Right lobe of liver (tissue), 6 donors: ENCODE measurements around the gene RALBP1. TPM values are rescaled to one million over a fixed set of nuclear protein-coding genes. Genes with fewer than 3 reads are reported as not detected.
"Not testable (repeated sequence)": the region's sequence is repeated elsewhere in the genome, so short reads cannot be mapped to it uniquely, and the experiment has no call there.

Experiments
- ATAC-seq, 4 donors: fragments of 200-7000 bp; cut with Tn5 transposase; one replicate each; pipeline ENCODE4 v1.9.1; 2020; ENCODE audit warnings: mild to moderate bottlenecking in 4 of 4, moderate library complexity in 4 of 4
- DNase-seq, 3 donors: peaks; one replicate each; pipeline ENCODE4 v3.0.0-alpha.2; 2020
- H3K27ac ChIP-seq, 3 donors: fragments of 200-600 bp; one replicate each; pipeline ENCODE4 v1.8.0; 2022
- H3K27me3 ChIP-seq, 2 donors: fragments of 200-600 bp; one replicate each; pipeline ENCODE4 v1.8.0; 2022
- H3K36me3 ChIP-seq, 4 donors: fragments of 200-600 bp; sonication (generic) in 1 of 4; one replicate each; pipeline versions ENCODE4 v1.5.1 to v1.8.0; 2017 to 2022; ENCODE audit warnings: control low read depth in 1 of 4
- H3K4me1 ChIP-seq, 4 donors: fragments of 200-600 bp; sonication (generic) in 1 of 4; one replicate each; pipeline versions ENCODE4 v1.5.1 to v1.8.0; 2017 to 2022; ENCODE audit warnings: control low read depth in 1 of 4
- H3K4me3 ChIP-seq, 3 donors: fragments of 200-600 bp; one replicate each; pipeline ENCODE4 v1.8.0; 2022
- H3K9me3 ChIP-seq, 4 donors: fragments of 200-600 bp; sonication (generic) in 1 of 4; one replicate each; pipeline versions ENCODE4 v1.5.1 to v1.8.0; 2017 to 2022; ENCODE audit warnings: control low read depth in 1 of 4
- CTCF ChIP-seq, 4 donors: fragments of 200-600 bp in 3 of 4; fragments of 450-650 bp in 1 of 4; IDR thresholded peaks; one replicate each; pipeline versions ENCODE4 v1.5.1 to v1.8.0; 2016 to 2022; ENCODE audit warnings: antibody characterized with exemption in 4 of 4, mild to moderate bottlenecking in 2 of 4
- POLR2A ChIP-seq: fragments of 450-650 bp; IDR thresholded peaks from one replicate; pipeline ENCODE4 v1.6.1; 2017; ENCODE audit warnings: antibody characterized with exemption, mild to moderate bottlenecking
- WGBS: methylation state at CpG from one replicate; pipeline ENCODE4 v1.1.6; 2018; ENCODE audit warnings: low coverage, low lambda C conversion rate; ENCODE audit not compliant: insufficient coverage; ENCODE audit errors: missing lambda C conversion rate; 5-methylcytosine and 5-hydroxymethylcytosine counted together
- intact Hi-C, 2 donors: fragments of 100-400 bp; cut with DNase I; formaldehyde crosslinking; loops; one replicate each; pipeline versions ENCODE4 v1.11.2 to v1.14.1; 2022
- total RNA-seq, 6 experiments: library from RNA; depleted of rRNA in 2 of 6; stranded (reverse); fragments of >200 nt in 2 of 6; fragmentation: NEBNext Ultra II Directional in 3 of 6; extraction: Animal tissue kit (Norgen Biotek cat#: 25700) in 3 of 6; gene quantifications; one replicate each; pipeline versions ENCODE4 v1.1.0 to v1.2.4, GENCODE V29; 2016 to 2023
- donor health status: DM: no; HTN: yes; CAD: no.
- donor health status: DM: no; HTN: no; CAD: no.
- donor health status: DM: no; HTN: no; CAD: no.
- donor health status: DM: no; HTN: yes; CAD: no.
- donor health status: DM: no; HTN: yes; CAD: no.

The RALBP1 gene
- total RNA-seq, 6 experiments from 2014 or later = 16.3 to 35.9 (median 21.5) TPM

GRCh38 chr18:9429662-9429993 is 45.7 kb upstream of the RALBP1 start:
- no peak overlapping the region for H3K27ac ChIP-seq
- no peaks in the 10 kb centered on the region for H3K27me3 ChIP-seq
- H3K9me3 ChIP-seq = no peaks in the 10 kb centered on the region
- no peaks in the 10 kb centered on the region for H3K4me1 ChIP-seq
- H3K4me3 ChIP-seq = no peak overlapping the region
- no peaks in the 10 kb centered on the region for H3K36me3 ChIP-seq
- no peak for ATAC-seq
- DNase-seq = no peak
- WGBS = 19% methylated on average over 3 of the region's 3 CpGs
- intact Hi-C loops = no loop called here
- TF ChIP-seq CTCF (IDR thresholded peaks at IDR 0.05) (no peak), POLR2A (no peak)

GRCh38 chr18:9430315-9430714 is 45.0 kb upstream of the RALBP1 start:
- H3K27ac ChIP-seq, H3K4me1 ChIP-seq, intact Hi-C loops, H3K27me3 ChIP-seq, DNase-seq, ATAC-seq, H3K36me3 ChIP-seq, H3K4me3 ChIP-seq, H3K9me3 ChIP-seq: not testable (repeated sequence)
- 84% methylated on average over 14 of the region's 22 CpGs for WGBS

- Histone ChIP-seq H3K27me3 (no peaks in the 10 kb centered on the region), H3K4me3 (no peak overlapping the region), H3K36me3 (no peaks in the 10 kb centered on the region), H3K27ac (no peak overlapping the region), H3K4me1 (no peaks in the 10 kb centered on the region), H3K9me3 (no peaks in the 10 kb centered on the region)
- WGBS = 63% methylated on average over 6 of the region's 6 CpGs
- intact Hi-C loops = no loop called here
- TF ChIP-seq CTCF (IDR thresholded peaks at IDR 0.05) (no peak), POLR2A (no peak)
- DNase-seq = no peak
- no peak for ATAC-seq
Measured at GRCh38 chr18:9431296-9431695, 44.0 kb upstream of the RALBP1 start.

- 74% methylated on average over 3 of the region's 10 CpGs for WGBS
- H3K4me3 ChIP-seq, DNase-seq, H3K36me3 ChIP-seq, H3K4me1 ChIP-seq, intact Hi-C loops, ATAC-seq, H3K27me3 ChIP-seq, H3K27ac ChIP-seq, H3K9me3 ChIP-seq: not testable (repeated sequence)
Measured at GRCh38 chr18:9433122-9433521, 42.2 kb upstream of the RALBP1 start.

GRCh38 chr18:9433671-9434121 is 41.6 kb upstream of the RALBP1 start:
- no peak for ATAC-seq
- no peaks in the 10 kb centered on the region for H3K27me3 ChIP-seq
- intact Hi-C loops = no loop called here

More at GRCh38 chr18:9433671-9434121, 41.6 kb upstream of the RALBP1 start:
- WGBS = 56% methylated on average over 10 of the region's 10 CpGs
- no peak overlapping the region for H3K27ac ChIP-seq
- DNase-seq = no peak
- no peaks in the 10 kb centered on the region for H3K4me1 ChIP-seq
- H3K9me3 ChIP-seq = no peaks in the 10 kb centered on the region
- TF ChIP-seq POLR2A (no peak), CTCF (IDR thresholded peaks at IDR 0.05) (no peak)
- no peak overlapping the region for H3K4me3 ChIP-seq
- H3K36me3 ChIP-seq = no peaks in the 10 kb centered on the region
